ENCODE results near the gene EEFSEC. TPM values are rescaled to one million over a fixed set of nuclear protein-coding genes. Genes with fewer than 3 reads are reported as not detected.

Gene EEFSEC
- total RNA-seq, 1 donor from 2014 or later: 12.2 TPM

GRCh38 chr3:128412180-128413002, 259.1 kb downstream of the EEFSEC start:
- Mint-ChIP-seq H3K4me3 (ENCODE audit: unreplicated experiment) (no peak overlapping the region), H3K4me1 (ENCODE audit: low read depth) (peaks cover 11% of the 10 kb centered on the region), H3K27me3 (ENCODE audit: low read depth) (peaks cover 6% of the 10 kb centered on the region), H3K9me3 (ENCODE audit: low read depth) (no peaks in the 10 kb centered on the region), H3K27ac (ENCODE audit: unreplicated experiment) (no peak overlapping the region), H3K36me3 (ENCODE audit: low read depth) (peaks cover 3% of the 10 kb centered on the region)
- no peak for TF ChIP-seq CTCF (IDR thresholded peaks at IDR 0.05)
- DNase-seq (ENCODE audit: low spot score): no peak

- Mint-ChIP-seq H3K4me3 (ENCODE audit: unreplicated experiment) (no peak overlapping the region), H3K27ac (ENCODE audit: unreplicated experiment) (no peak overlapping the region), H3K9me3 (ENCODE audit: low read depth) (no peaks in the 10 kb centered on the region), H3K36me3 (ENCODE audit: low read depth) (peaks cover 3% of the 10 kb centered on the region), H3K27me3 (ENCODE audit: low read depth) (peaks cover 6% of the 10 kb centered on the region), H3K4me1 (ENCODE audit: low read depth) (peaks cover 12% of the 10 kb centered on the region)
- TF ChIP-seq CTCF (IDR thresholded peaks at IDR 0.05): no peak
- DNase-seq (ENCODE audit: low spot score): no peak
These were observed 259.7 kb downstream of the EEFSEC start for GRCh38 chr3:128413003-128413370.

GRCh38 chr3:128413413-128414205, 260.3 kb downstream of the EEFSEC start:
- no peak for DNase-seq (ENCODE audit: low spot score)
- Mint-ChIP-seq H3K9me3 (ENCODE audit: low read depth) (no peaks in the 10 kb centered on the region), H3K27ac (ENCODE audit: unreplicated experiment) (no peak overlapping the region), H3K27me3 (ENCODE audit: low read depth) (peaks cover 6% of the 10 kb centered on the region), H3K4me3 (ENCODE audit: unreplicated experiment) (no peak overlapping the region), H3K36me3 (ENCODE audit: low read depth) (peaks cover 3% of the 10 kb centered on the region), H3K4me1 (ENCODE audit: low read depth) (peaks cover 12% of the 10 kb centered on the region)
- TF ChIP-seq CTCF (IDR thresholded peaks at IDR 0.05): no peak

- Mint-ChIP-seq H3K4me3 (ENCODE audit: unreplicated experiment) (no peak overlapping the region), H3K27me3 (ENCODE audit: low read depth) (peaks cover 18% of the 10 kb centered on the region), H3K36me3 (ENCODE audit: low read depth) (peaks cover 13% of the 10 kb centered on the region), H3K27ac (ENCODE audit: unreplicated experiment) (no peak overlapping the region), H3K9me3 (ENCODE audit: low read depth) (peaks cover 8% of the 10 kb centered on the region), H3K4me1 (ENCODE audit: low read depth) (peaks cover 12% of the 10 kb centered on the region)
- DNase-seq (ENCODE audit: low spot score): no peak
- TF ChIP-seq CTCF (IDR thresholded peaks at IDR 0.05): no peak
These were observed 262.0 kb downstream of the EEFSEC start for GRCh38 chr3:128415200-128415772.

Data from chondrocyte (in vitro differentiated cells).